GM12878 (cell line): ENCODE measurements around the gene MARVELD2. TPM values are rescaled to one million over a fixed set of nuclear protein-coding genes. Genes with fewer than 3 reads are reported as not detected.
A peak's percentile ranks its signal among the peaks of the same experiment; 100 is the strongest.

ENCODE experiments used
- ATF3 ChIP-seq: IDR thresholded peaks from 2 replicates; pipeline ENCODE4 v1.6.1; 2011; ENCODE audit warnings: low read depth, mild to moderate bottlenecking, low read length, moderate library complexity, borderline replicate concordance; ENCODE audit errors: extremely low read depth
- BCL11A ChIP-seq: IDR thresholded peaks from 2 replicates; pipeline ENCODE4 v1.6.1; 2011; ENCODE audit warnings: low read depth, low read length
- BCLAF1 ChIP-seq: fragments of 450-650 bp; IDR thresholded peaks from 2 replicates; pipeline ENCODE4 v1.6.1; 2017; ENCODE audit warnings: antibody characterized with exemption, mild to moderate bottlenecking, moderate library complexity
- CEBPB ChIP-seq, 2 experiments: fragments of 150-350 bp in 1 of 2; IDR thresholded peaks; 2 replicates each; pipeline ENCODE4 v1.6.1; 2012 to 2014; ENCODE audit warnings: low read depth in 2 of 2, low read length in 2 of 2, borderline replicate concordance in 1 of 2, inconsistent platforms in 1 of 2
- FOXM1 ChIP-seq: IDR thresholded peaks from 2 replicates; pipeline ENCODE4 v1.6.1; 2012; ENCODE audit warnings: low read depth, mild to moderate bottlenecking, inconsistent platforms, low read length, moderate library complexity
- MEF2A ChIP-seq: IDR thresholded peaks from 2 replicates; pipeline ENCODE4 v1.6.1; 2011; ENCODE audit warnings: low read depth, mild to moderate bottlenecking, low read length, moderate library complexity; ENCODE audit not compliant: insufficient read depth
- MEF2B ChIP-seq: fragments of 450-650 bp; IDR thresholded peaks from 2 replicates; pipeline ENCODE4 v1.6.1; 2018; ENCODE audit warnings: mild to moderate bottlenecking, moderate library complexity; ENCODE audit not compliant: partially characterized antibody, poor library complexity, severe bottlenecking
- NRF1 ChIP-seq: conservative IDR thresholded peaks from 2 replicates; pipeline ENCODE4 v1.6.1; 2011; ENCODE audit warnings: mild to moderate bottlenecking, low read depth, low read length, improper control_type of control experiment
- RBBP5 ChIP-seq: fragments of 200-600 bp; sonication (generic); conservative IDR thresholded peaks from 2 replicates; pipeline ENCODE4 v1.6.1; 2016
- RELA ChIP-seq: fragments of 450-650 bp; IDR thresholded peaks from 2 replicates; pipeline ENCODE4 v1.8.0; 2014; ENCODE audit warnings: borderline replicate concordance; ENCODE audit not compliant: partially characterized antibody
- SIN3A ChIP-seq: IDR thresholded peaks from 2 replicates; pipeline ENCODE4 v1.6.1; 2012; ENCODE audit warnings: low read depth, low read length, improper control_type of control experiment
- SMC3 ChIP-seq: IDR thresholded peaks from 2 replicates; pipeline ENCODE4 v1.6.1; 2011; ENCODE audit warnings: low read length, improper control_type of control experiment, borderline replicate concordance
- SP1 ChIP-seq: IDR thresholded peaks from one replicate; pipeline ENCODE4 v1.6.1; 2011; ENCODE audit warnings: low read depth, low read length
- SUZ12 ChIP-seq: fragments of 200-600 bp; sonication (generic); IDR thresholded peaks from one replicate; pipeline ENCODE4 v1.6.1; 2018; ENCODE audit warnings: antibody characterized with exemption, mild to moderate bottlenecking; ENCODE audit not compliant: unreplicated experiment
- TCF12 ChIP-seq: IDR thresholded peaks from 2 replicates; pipeline ENCODE4 v1.6.1; 2011; ENCODE audit warnings: low read depth, mild to moderate bottlenecking, low read length
- WRNIP1 ChIP-seq: IDR thresholded peaks from 2 replicates; pipeline ENCODE4 v1.6.1; 2011; ENCODE audit warnings: low read depth, low read length, improper control_type of control experiment, borderline replicate concordance
- polyA plus RNA-seq, 11 experiments: library from polyadenylated mRNA; depleted of rRNA in 4 of 11; unstranded in 6 of 11; stranded (reverse) in 5 of 11; fragments of >200 nt; fragmentation: Nextera tagmentation in 4 of 11; fragmentation: Illumina TruSeq in 1 of 11; extraction: Ambion mirVana in 4 of 11; extraction: Trizol in 1 of 11; gene quantifications; 1 replicate in 1 of 11; 2 replicates in 10 of 11; pipeline versions ENCODE4 v1.2.1 to v1.2.3, GENCODE V29; 2011 to 2016; ENCODE audit warnings: inconsistent platforms in 2 of 11, missing spikeins in 2 of 11, low read depth in 1 of 11
- total RNA-seq, 4 experiments: library from RNA; depleted of rRNA in 3 of 4; stranded (reverse); fragments of >200 nt in 3 of 4; fragmentation: Illumina TruSeq in 1 of 4; extraction: Trizol in 1 of 4; gene quantifications; 2 replicates each; pipeline versions ENCODE4 v1.2.1 to v1.2.3, GENCODE V29; 2013 to 2021
- TF ChIP-seq, protein P1 (sequence below): IDR thresholded peaks from 2 replicates; pipeline ENCODE4 v1.6.1; 2012; ENCODE audit warnings: improper control_type of control experiment, low read depth, low read length; ENCODE audit not compliant: insufficient replicate concordance
- TF ChIP-seq, protein P2 (sequence below): fragments of 450-650 bp; IDR thresholded peaks from 2 replicates; pipeline ENCODE4 v1.6.1; 2017; ENCODE audit warnings: borderline replicate concordance

Gene MARVELD2
- total and polyA plus RNA-seq, 10 of the 15 experiments (the other 5 are each of a cell fraction or from before 2014, with no cell fraction given) = 0.37 to 6.2 (median 3.8) TPM

DNA sequence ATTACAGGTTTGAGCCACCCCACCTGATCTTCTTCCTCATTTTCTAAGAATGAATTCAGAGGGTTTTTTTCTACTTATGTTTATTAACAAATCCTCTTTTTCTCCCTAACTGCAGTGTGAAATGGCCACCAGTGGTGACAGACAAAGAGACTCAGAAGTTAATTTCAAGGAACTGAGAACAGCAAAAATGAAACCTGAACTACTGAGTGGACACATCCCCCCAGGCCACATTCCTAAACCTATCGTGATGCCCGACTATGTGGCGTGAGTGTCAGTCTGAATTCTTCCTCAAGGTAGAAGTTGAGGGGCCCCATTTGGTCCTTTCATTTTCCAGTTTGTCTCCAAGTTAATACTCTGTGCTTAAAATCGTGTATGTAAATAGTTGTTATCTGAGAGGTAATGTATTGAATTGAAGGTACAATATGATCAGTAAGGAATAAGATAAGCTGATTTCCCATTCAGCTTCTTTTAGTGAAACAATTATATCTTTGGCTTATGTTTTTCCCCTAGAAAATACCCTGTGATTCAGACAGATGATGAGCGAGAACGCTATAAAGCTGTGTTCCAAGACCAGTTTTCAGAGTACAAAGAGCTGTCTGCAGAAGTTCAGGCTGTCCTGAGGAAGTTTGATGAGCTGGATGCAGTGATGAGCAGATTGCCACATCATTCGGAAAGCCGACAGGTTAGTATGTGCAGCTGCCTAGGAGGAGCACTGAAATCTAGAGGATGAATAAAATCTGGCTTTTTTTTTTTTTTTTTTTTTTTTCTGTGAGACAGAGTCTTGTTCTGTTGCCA lies 17.7 kb downstream of the MARVELD2 start (continued):
- TF ChIP-seq, protein P1, sequence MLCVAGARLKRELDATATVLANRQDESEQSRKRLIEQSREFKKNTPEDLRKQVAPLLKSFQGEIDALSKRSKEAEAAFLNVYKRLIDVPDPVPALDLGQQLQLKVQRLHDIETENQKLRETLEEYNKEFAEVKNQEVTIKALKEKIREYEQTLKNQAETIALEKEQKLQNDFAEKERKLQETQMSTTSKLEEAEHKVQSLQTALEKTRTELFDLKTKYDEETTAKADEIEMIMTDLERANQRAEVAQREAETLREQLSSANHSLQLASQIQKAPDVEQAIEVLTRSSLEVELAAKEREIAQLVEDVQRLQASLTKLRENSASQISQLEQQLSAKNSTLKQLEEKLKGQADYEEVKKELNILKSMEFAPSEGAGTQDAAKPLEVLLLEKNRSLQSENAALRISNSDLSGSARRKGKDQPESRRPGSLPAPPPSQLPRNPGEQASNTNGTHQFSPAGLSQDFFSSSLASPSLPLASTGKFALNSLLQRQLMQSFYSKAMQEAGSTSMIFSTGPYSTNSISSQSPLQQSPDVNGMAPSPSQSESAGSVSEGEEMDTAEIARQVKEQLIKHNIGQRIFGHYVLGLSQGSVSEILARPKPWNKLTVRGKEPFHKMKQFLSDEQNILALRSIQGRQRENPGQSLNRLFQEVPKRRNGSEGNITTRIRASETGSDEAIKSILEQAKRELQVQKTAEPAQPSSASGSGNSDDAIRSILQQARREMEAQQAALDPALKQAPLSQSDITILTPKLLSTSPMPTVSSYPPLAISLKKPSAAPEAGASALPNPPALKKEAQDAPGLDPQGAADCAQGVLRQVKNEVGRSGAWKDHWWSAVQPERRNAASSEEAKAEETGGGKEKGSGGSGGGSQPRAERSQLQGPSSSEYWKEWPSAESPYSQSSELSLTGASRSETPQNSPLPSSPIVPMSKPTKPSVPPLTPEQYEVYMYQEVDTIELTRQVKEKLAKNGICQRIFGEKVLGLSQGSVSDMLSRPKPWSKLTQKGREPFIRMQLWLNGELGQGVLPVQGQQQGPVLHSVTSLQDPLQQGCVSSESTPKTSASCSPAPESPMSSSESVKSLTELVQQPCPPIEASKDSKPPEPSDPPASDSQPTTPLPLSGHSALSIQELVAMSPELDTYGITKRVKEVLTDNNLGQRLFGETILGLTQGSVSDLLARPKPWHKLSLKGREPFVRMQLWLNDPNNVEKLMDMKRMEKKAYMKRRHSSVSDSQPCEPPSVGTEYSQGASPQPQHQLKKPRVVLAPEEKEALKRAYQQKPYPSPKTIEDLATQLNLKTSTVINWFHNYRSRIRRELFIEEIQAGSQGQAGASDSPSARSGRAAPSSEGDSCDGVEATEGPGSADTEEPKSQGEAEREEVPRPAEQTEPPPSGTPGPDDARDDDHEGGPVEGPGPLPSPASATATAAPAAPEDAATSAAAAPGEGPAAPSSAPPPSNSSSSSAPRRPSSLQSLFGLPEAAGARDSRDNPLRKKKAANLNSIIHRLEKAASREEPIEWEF = peak; percentile 51
- TF ChIP-seq NRF1 (no peak), WRNIP1 (no peak), MEF2B (no peak), FOXM1 (no peak), RBBP5 (0 out of 2 replicates have a peak, but pooled peaks have one; percentile 49), ATF3 (no peak), SP1 (peak; percentile 26), SMC3 (no peak), RELA (no peak), BCLAF1 (no peak), BCL11A (peak; percentile 52; the same call in 1 of the 2 replicates), TCF12 (peak; percentile 63; the same call in 1 of the 2 replicates), MEF2A (no peak), SUZ12 (no peak), CEBPB (IDR thresholded peaks at IDR 0.05; ENCODE audit: borderline replicate concordance in 1 of 2, low read depth in 2 of 2, low read length in 2 of 2) (no peak), SIN3A (no peak)
- TF ChIP-seq, protein P2, sequence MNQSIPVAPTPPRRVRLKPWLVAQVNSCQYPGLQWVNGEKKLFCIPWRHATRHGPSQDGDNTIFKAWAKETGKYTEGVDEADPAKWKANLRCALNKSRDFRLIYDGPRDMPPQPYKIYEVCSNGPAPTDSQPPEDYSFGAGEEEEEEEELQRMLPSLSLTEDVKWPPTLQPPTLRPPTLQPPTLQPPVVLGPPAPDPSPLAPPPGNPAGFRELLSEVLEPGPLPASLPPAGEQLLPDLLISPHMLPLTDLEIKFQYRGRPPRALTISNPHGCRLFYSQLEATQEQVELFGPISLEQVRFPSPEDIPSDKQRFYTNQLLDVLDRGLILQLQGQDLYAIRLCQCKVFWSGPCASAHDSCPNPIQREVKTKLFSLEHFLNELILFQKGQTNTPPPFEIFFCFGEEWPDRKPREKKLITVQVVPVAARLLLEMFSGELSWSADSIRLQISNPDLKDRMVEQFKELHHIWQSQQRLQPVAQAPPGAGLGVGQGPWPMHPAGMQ = no peak
